HG02973 (cell line): ENCODE results near the gene DOK7.

ENCODE experiments used
- ATAC-seq: cut with Tn5 transposase; IDR thresholded peaks from one replicate; pipeline ENCODE4 v1.9.1; 2021; ENCODE audit warnings: moderate library complexity; ENCODE audit not compliant: unreplicated experiment

Gene DOK7

GRCh38 chr4:3462321-3462789, 751 bp upstream of the DOK7 start:
- ATAC-seq: no peak

- ATAC-seq: no peak
Measured at GRCh38 chr4:3463556-3464348, 646 bp downstream of the DOK7 start.

DNA sequence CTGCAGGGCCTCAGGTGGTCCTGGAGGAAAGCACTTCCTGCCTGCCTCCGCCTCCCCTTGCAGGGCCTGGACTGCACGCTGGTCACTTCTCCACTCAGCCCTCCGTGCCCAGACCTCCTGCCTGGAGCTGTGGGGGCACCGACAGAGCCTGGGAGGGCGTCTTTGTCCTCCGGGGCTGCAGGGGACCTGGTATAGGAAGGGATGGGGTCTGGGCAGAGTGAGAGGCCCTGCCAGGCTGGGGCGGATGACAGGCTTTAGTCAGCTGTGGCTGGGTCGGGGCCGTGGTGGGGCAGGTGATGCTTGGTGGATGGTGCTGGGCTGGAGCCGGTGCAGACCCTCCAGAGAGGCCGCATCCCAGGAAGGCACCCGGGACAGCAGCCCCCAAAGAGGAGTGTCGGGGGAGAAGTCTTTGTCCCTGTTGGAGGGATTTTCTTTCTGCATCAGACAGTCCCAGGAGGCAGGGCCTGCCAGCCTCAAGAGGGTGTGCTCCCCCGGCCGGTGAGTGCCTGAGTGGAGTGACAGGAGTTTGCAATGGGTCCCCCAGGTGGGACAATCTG, 1.3 kb downstream of the DOK7 start:
- no peak for ATAC-seq

GRCh38 chr4:3464911-3465697, 2.0 kb downstream of the DOK7 start:
- ATAC-seq: no peak

- ATAC-seq: no peak
Measured at GRCh38 chr4:3465698-3466671, 2.9 kb downstream of the DOK7 start.

GRCh38 chr4:3466691-3467600, 3.8 kb downstream of the DOK7 start:
- ATAC-seq: no peak

DNA sequence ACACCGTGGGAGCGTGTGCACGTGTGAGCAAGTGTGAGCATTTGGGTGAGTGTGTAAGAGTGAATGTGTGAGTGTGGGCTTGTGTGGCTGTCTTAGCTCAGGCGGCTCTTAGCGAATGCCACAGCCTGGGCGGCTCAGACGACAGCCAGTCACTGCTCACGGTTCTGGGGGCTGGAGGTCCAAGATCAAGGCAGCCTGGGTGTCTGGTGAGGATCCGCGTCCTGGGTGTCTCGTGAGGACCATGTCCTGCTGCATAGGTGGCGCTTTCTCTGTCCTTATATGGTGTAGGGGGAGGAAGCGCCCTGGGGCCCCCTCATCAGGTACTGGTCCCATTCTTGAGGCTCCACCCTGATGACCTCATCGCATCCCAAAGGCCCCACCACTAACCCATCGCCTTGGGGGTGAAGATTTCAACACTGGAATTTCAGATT, 4.5 kb downstream of the DOK7 start:
- no peak for ATAC-seq

GRCh38 chr4:3468154-3468553, 5.0 kb downstream of the DOK7 start:
- ATAC-seq: no peak

DNA sequence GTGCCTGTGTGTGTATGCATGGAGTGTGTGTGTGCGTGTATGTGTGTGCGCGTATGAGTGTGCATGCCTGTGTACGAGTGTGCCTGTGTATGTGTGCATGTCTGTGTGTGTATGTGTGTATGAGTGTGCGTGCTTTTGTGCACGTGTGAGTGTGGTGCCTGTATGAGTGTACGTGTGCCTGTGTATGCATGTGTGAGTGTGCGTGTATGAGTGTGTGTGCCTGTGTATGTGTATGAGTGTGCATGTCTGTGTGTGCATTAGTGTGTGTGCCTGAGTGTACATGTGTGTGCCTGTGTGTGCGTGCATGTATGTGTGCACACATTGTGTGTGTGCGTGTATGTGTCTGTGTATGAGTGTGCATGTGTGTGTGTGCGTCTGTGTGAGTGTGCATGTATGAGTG, 5.7 kb downstream of the DOK7 start:
- ATAC-seq: no peak

DNA sequence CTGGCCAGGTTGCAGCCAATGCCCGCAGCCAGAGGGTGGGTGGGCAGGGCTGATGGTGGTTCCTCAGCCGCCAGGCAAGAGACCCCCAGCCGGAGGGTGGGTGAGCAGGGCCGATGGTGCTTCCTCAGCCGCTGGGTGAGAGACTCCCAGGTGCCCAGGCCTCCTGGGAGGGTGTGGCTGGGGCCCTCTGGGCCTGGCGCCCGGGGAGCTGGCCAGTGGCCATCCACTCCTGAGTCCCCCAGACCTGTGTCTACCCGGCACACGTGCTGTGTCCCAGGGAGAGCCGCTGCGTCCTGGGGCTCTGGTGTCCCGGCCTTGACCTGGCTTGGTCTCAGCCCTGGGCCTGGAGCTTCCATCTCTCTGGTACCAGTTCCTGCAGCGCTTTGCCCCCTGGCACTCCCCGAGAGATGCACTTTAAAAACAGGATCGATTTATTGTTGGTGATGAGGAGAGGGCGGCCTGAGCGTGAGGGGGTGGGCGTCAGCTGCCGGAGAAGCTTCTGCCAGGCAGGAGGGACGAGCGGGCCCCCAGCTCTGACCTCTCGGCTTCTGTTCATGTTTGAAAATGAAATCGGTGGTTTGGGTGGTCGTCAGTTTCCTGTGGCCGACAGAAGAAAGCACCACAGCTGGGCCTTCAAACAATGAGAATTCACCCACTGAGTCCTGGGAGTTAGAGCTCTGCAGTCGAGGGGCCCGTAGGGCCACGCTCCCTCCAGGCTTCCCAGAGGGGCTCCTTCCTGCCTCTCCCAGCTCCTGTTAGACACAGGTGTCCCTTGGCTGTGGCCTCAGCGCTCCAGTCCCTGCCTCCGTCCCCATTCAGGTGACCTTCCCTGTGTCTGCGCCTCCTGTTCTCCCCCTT, 6.5 kb downstream of the DOK7 start:
- no peak for ATAC-seq

DNA sequence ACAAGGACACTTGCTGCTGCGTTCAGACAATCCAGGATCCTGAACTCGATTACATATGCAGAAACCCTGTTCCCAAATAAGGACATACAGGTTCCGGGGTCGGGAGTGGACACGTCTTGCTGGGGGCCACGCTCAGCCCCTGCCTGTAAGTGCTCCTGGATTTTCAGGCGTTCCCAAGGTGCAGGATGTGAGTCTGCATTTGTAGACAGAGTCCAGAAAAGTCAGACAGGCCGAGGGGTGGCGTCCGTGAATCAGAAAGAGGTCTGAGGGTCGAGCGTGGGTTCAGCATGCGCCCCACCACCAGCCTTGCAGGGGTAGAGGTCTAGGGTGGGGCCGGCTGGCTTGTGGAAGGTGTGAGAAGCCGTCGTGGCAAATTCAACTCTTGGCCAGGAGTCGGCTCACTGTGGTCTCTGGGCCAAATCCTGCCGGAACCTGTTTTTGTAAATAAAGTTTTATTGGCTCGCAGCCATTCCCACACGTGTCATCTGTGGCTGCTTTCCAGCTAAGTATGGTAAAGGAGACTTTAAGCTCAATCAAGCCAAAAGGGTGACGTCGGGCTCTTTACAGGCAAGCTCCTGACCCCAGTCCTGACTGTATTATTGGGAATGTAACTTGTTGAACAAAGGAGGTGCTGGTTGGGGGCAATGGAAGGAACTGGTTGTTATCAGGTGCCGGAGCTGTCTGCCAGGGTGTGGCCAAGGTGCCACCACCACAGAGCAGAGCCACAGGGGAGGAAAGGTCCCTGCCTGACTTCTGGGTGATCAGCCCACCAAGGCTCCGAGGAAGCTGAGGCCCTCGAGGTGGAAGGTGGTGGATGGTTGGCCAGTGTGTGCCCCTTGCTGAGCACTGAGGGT, 7.4 kb downstream of the DOK7 start:
- no peak for ATAC-seq

DNA sequence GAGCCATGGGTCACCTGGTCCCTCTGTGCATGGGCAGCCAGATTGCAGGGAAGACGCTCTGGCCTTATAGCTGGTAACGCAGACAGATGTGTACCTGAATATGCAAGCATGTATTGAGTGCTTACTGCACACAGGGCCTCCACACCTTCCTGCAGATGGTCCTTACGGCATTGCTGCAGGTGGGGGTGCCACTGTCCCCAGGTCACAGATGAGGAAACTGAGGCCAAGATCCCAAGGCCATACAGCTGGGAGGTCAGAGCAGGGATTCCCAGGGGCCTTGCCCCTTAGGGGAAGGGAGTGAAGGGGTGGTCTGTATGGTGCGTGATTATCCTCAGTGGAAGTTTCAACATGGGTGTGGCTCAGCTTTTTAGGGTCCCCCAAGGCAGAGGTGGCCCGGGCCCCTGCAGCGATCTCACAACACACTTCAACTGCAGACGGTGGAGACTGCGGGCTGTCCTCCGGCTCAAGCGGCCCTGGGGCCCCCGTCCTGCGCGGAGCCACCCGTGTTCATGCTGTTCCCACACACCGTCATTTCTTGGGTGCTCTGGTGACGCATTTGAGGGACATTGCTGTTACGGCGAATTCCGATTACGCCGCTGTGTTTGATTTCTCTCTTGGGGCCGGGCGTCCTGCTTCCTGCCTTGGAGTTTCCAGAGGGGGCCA, 8.1 kb downstream of the DOK7 start:
- ATAC-seq: no peak

DNA sequence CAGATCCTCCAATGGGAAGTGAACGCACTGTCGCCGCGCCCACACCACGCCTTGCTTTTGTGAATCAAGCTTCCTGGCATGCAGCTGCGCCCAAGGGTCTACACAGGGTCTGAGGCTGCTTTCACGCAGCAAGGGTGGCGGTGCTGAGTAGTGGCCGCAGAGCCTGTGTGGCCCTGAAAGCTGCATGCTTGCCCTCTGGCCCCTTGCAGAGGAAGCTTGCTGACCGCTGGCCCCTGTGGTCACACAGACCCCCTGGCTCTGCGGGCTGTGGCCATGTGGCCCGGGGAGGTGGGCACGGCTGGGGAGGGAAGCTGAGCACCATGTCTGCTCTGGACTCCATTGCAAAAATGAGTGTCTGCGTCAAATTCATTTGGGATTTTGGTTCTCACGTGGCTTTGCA, 8.8 kb downstream of the DOK7 start:
- no peak for ATAC-seq

- ATAC-seq: no peak
Measured at GRCh38 chr4:3472411-3473141, 9.5 kb downstream of the DOK7 start.

DNA sequence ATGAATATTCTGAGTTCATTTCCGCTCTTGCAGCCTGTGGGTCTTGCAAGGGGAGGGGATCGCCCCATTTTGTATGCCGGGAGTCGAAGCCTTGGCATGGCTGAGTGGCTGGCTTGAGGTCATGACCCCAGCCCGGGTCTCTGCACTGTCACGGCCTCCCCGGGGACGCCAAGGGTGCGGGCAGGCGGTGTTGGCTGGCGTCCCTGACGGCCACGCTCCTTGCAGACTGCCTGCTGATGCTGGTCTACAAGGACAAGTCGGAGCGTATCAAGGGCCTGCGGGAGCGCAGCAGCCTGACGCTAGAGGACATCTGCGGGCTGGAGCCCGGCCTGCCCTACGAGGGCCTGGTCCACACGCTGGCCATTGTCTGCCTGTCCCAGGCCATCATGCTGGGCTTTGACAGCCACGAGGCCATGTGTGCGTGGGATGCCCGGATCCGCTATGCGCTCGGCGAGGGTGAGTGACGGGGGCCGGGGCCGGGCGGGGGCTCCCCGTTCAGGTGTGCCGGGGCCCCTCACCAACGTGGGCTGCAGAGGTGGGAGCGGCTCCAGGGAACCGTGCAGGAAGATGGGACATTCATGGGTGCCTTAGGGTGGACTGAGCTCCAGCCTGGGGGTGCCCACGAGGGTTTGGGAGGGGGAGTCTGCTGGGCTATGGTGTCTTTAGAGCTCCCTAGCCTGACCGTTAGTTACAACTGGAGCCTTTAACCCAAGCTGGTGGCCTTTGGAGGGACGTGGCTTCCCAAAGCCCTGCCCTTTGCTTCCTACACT, 10.3 kb downstream of the DOK7 start:
- ATAC-seq: no peak
